ENCODE data around the gene SLC2A11. TPM values are rescaled to one million over a fixed set of nuclear protein-coding genes. Genes with fewer than 3 reads are reported as not detected.

The SLC2A11 gene
- total RNA-seq, 1 donor = 7.9 TPM

DNA sequence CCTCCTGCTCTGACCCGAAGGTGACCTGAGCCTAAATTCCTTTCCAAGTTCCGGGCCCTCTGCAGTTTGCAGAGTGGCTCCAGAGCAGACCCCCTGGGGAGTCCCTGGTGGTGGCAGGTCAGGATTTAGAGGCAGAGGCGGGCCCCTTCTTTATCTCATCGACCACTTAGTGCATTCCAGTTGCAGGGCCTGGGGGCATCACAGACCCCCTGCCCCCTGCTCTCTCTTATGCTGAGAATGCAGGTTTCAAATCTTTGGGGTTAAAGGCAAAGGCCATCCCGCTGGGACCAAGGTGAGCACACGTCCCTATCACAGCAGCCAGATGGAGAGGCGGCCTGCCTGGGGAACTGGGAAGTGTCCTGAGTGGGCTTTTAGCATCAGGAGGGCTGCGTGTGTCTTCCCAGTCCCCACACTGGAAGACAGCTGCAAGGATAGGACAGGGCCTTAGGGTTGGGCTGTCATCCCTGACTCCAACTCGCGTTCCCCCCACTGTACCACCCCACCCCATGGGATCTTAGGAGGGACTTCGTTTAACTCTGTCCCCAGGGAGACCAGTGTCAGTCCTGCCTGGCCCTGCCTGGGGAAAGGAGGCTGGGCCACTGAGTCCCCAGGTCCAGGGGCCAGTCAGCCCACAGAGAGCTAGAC is 30.2 kb upstream of the SLC2A11 start:
- H3K9me3 ChIP-seq (ENCODE audit: low read depth, low read length) = no peaks in the 10 kb centered on the region
- H3K4me3 ChIP-seq (ENCODE audit: low read length) = no peak overlapping the region
- H3K4me1 ChIP-seq (ENCODE audit: insufficient read depth, low read length) = no peaks in the 10 kb centered on the region
- H3K27me3 ChIP-seq (ENCODE audit: insufficient read depth, low read length) = no peaks in the 10 kb centered on the region

DNA sequence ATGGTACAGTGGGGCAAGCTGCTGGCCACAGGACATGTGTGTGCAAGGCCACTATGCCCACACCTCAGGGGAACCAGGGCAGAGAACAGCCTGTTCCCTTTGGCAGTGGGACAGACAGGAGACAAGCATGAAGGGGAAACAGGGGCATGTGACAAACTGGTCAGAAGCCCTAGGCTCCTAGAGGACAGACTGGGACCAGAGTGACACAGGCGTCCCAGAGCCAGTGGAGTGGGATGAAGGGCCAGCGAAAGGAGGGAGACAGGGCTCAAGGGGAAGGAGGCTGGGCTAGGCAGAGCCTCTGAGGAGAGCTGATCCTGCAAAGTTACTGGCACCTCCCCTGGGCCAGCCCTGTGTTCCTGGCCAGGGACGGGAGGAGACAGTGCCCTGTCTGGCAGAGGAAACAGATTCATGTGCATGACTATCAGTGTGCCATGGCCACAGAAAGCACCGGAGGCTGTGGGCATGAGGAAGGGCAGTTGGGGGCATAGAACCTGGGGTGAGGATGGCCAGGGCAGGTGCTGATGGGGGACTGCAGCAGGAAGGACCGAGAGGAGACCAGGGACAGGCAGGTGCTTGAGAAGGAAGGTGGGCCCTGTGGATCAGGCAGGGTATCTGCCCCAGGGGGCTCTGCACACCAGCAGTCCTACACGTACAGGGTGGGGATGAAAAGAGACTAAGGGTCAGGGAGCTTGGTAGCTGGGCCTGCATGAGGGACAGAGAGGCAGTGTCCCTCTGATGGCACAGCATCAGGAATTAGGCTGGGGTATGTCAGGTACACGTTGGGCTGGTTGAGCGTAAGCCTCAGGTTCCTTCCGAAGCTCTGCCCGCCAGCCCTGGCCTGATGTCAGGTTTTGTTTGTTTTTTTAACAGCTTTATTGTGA is 28.6 kb upstream of the SLC2A11 start:
- no peaks in the 10 kb centered on the region for H3K27me3 ChIP-seq (ENCODE audit: insufficient read depth, low read length)
- no peaks in the 10 kb centered on the region for H3K9me3 ChIP-seq (ENCODE audit: low read depth, low read length)
- H3K4me3 ChIP-seq (ENCODE audit: low read length) = no peak overlapping the region
- no peaks in the 10 kb centered on the region for H3K4me1 ChIP-seq (ENCODE audit: insufficient read depth, low read length)

DNA sequence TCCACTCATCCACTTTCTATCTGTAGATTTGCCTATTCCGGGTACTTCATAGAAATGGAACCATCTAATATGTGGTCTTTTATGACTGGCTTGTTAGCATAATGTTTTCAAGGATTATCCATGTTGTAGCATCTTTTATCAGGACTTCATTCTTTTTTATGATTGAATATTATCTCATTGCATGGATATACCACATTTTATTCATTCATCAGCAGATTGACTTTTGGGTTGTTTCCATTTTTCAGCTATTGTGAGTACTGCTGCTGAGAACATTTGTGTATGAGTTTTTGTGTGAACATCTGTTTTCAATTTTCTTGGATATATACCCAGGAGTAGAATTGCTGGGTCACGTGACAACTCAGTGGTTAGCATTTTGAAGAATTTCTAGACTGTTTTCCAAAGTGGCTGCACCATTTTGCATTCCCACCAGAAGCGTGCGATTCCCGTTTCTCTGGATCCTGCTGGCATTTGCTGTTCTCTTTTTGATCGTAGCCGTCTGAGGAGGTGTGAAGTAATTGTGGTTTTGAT is 27.8 kb upstream of the SLC2A11 start:
- H3K4me1 ChIP-seq (ENCODE audit: insufficient read depth, low read length) = no peaks in the 10 kb centered on the region

DNA sequence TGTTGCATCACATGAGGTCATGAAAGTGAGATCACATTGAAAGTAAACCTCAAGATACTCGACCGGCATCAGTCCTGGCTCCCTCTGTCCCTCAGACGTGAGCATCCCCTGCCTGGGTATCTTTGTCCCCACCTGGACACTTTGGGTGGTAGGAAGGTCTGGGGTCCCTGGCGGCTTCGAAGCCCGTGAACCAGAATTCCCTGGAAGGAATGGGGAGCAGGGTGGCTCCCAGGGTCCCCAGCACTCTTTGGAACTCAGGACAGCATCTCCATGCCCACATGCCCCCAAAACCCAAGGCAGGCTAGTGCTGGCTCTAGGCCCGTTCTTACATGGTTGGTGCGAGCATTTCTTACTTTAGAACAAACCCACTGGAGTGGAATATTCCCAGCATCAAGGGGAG is 26.4 kb upstream of the SLC2A11 start:
- H3K9me3 ChIP-seq (ENCODE audit: low read depth, low read length) = no peaks in the 10 kb centered on the region
- H3K4me3 ChIP-seq (ENCODE audit: low read length) = no peak overlapping the region
- no peaks in the 10 kb centered on the region for H3K4me1 ChIP-seq (ENCODE audit: insufficient read depth, low read length)
- no peaks in the 10 kb centered on the region for H3K27me3 ChIP-seq (ENCODE audit: insufficient read depth, low read length)

More for the DNA sequence above, 27.8 kb upstream of the SLC2A11 start:
- H3K27me3 ChIP-seq (ENCODE audit: insufficient read depth, low read length) = no peaks in the 10 kb centered on the region
- H3K4me3 ChIP-seq (ENCODE audit: low read length) = no peak overlapping the region
- H3K9me3 ChIP-seq (ENCODE audit: low read depth, low read length) = no peaks in the 10 kb centered on the region

DNA sequence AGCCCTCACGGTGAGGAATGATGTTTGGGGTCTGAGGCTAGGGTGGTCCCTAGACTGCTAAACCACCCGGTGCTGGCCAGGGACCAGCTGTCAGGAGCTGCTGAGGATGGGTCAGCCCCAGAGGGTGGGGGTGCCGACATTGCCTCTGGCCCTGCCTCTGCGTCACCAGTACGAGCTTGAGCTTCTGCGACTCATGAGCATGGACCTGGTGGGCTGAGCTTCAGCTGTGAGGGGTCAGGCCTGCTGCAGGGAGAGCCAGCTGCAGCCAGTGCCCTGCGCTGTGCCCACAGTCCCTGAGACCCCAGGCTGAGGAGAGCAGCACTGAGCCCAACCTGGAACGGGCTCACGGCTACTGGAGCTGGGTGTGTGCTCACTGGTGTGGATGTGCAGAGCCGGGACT is 25.9 kb upstream of the SLC2A11 start:
- H3K4me3 ChIP-seq (ENCODE audit: low read length) = no peak overlapping the region
- no peaks in the 10 kb centered on the region for H3K9me3 ChIP-seq (ENCODE audit: low read depth, low read length)
- H3K27me3 ChIP-seq (ENCODE audit: insufficient read depth, low read length) = no peaks in the 10 kb centered on the region
- H3K4me1 ChIP-seq (ENCODE audit: insufficient read depth, low read length) = no peaks in the 10 kb centered on the region

DNA sequence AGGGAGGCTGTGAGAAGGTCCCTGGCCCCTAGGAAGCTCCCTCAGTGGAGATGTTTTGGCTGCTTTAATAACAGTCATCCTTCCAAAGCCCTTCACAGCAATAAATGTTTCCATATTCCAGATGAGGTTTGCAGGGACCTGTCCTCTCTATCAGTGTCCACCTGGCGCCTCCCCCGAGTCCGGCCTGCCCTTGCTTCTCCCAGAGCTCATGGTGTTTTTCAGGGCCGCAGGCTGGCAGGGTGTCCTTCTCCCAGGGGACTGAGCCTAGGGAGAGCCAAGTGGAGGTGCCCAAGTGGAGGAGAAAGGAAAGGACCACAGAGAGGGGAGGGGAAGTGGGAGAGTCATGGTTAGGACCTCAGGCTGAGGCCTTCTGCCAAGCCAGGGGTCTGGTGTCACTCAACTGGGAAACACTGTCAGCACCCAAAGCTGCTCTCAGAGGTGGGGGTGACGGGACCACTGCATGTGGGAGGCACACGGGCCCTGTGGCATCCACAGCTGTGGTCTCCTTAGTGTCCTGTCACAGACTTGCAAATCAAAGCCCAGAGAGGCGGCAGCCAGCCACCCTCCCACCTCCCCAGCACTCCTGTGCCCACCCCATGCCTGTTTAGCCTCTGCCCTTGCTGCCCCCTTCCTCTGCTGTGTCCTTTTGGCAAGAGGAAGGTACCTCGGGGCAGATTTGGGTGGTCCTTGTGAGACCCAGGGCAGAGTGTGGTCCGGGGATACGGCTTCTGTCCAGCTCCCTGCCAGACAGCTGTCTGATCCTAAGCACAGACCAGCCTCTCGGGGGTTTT is 25.3 kb upstream of the SLC2A11 start:
- Histone ChIP-seq H3K9me3 (ENCODE audit: low read depth, low read length) (no peaks in the 10 kb centered on the region), H3K27me3 (ENCODE audit: insufficient read depth, low read length) (no peaks in the 10 kb centered on the region), H3K4me1 (ENCODE audit: insufficient read depth, low read length) (peaks cover 6% of the 10 kb centered on the region), H3K4me3 (ENCODE audit: low read length) (no peak overlapping the region)

DNA sequence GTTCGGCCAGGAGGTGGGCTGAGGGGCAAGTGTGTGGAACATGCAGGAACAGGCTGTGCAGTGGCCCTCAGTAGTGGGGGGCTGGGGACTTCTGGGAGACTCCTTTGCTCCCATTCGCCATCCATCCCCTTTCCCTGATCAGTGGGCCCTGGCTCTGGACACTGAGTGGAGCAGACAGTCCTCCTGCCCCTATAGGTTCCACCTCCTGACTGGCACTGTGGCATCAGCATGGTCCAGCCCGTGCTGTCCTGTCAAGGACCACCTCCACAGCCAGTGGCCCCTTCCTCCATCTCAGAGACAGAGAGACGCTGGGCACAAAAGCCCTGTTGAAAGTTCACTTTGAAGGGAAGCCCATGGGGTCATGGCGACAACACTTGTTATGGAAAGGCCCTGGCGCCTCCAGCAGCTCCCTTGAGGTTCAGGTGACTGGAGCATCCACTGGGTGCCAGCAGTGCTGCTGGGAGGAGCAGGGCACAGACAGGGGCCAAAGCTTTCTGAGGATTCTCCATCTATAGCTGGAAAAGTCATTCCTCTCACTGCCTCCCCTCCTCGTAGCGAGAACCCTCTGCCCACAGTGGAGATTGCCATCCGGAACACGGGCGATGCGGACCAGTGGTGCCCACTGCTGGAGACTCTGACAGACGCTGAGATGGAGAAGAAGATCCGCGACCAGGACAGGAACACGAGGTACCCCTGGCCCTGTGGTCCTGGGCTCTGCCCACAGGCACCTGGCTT is 24.5 kb upstream of the SLC2A11 start:
- no peaks in the 10 kb centered on the region for H3K9me3 ChIP-seq (ENCODE audit: low read depth, low read length)
- H3K4me1 ChIP-seq (ENCODE audit: insufficient read depth, low read length) = peaks cover 14% of the 10 kb centered on the region
- H3K4me3 ChIP-seq (ENCODE audit: low read length) = no peak overlapping the region
- H3K27me3 ChIP-seq (ENCODE audit: insufficient read depth, low read length) = no peaks in the 10 kb centered on the region

DNA sequence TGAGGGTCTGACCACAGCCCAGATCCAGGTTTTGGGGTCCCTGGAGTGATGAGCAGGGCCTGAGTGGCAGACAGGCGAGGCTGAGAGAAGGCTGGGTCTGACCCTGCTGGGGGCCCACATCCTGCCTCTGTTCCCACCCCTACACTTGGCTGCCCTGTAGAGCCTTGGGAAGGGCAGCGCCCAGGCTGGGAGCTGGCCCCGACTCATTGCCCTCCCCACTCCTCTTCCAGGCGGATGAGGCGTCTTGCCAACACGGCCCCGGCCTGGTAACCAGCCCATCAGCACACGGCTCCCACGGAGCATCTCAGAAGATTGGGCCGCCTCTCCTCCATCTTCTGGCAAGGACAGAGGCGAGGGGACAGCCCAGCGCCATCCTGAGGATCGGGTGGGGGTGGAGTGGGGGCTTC is 23.8 kb upstream of the SLC2A11 start:
- H3K9me3 ChIP-seq (ENCODE audit: low read depth, low read length) = no peaks in the 10 kb centered on the region
- no peak overlapping the region for H3K4me3 ChIP-seq (ENCODE audit: low read length)
- H3K4me1 ChIP-seq (ENCODE audit: insufficient read depth, low read length) = peaks cover 16% of the 10 kb centered on the region
- no peaks in the 10 kb centered on the region for H3K27me3 ChIP-seq (ENCODE audit: insufficient read depth, low read length)

DNA sequence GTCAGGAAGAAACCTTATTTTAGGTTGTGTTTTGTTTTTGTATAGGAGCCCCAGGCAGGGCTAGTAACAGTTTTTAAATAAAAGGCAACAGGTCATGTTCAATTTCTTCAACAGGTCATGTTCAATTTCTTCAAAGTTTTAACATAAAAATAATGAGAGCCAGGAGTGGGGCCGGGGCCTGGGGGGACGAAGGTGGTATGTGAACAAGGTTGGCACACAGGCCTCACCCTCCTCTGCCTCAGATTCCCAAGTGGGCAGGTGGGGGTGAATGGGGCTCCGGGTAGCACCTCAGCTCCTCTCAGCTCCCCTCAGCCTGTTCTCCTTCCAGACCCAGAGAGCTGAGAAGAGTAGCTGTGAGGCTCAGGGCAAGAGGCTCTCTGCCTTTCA is 23.3 kb upstream of the SLC2A11 start:
- Histone ChIP-seq H3K9me3 (ENCODE audit: low read depth, low read length) (no peaks in the 10 kb centered on the region), H3K4me3 (ENCODE audit: low read length) (no peak overlapping the region), H3K27me3 (ENCODE audit: insufficient read depth, low read length) (no peaks in the 10 kb centered on the region), H3K4me1 (ENCODE audit: insufficient read depth, low read length) (peaks cover 18% of the 10 kb centered on the region)

DNA sequence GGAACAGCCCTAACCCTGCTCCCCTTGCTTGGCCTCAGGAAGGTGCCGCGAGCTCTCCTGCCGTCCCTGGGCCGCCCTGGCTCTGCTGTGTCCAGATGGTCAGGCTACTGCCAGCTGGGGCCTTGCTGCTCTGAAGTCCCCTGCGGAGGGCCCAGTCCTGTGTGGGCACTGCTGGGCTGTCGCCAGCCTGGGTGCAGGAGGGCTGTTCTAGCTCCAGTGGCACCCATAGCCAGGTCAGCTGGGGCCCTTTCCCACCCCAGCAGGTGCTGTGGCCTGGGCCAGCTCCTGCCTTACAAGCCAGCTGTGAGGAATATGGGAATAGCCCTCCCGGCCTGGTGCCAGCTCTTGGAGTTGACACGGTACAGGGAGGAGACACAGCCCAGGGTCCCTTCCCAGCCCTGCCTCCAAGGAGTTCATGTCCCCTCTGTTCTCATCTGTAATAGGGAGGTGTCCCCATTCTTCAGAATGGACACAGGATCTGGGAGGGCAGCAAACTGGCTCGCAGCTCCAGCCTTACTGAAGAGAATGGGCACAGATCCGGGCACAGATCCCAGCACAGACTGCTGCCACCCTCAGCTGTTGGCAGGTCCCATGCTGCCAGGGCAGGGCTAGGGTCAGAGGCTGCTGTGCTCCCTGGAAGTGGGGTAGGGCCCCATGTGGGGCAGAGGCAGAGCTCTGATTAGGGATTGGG is 22.7 kb upstream of the SLC2A11 start:
- no peaks in the 10 kb centered on the region for H3K9me3 ChIP-seq (ENCODE audit: low read depth, low read length)
- H3K4me1 ChIP-seq (ENCODE audit: insufficient read depth, low read length) = peaks cover 23% of the 10 kb centered on the region
- H3K4me3 ChIP-seq (ENCODE audit: low read length) = no peak overlapping the region
- no peaks in the 10 kb centered on the region for H3K27me3 ChIP-seq (ENCODE audit: insufficient read depth, low read length)

DNA sequence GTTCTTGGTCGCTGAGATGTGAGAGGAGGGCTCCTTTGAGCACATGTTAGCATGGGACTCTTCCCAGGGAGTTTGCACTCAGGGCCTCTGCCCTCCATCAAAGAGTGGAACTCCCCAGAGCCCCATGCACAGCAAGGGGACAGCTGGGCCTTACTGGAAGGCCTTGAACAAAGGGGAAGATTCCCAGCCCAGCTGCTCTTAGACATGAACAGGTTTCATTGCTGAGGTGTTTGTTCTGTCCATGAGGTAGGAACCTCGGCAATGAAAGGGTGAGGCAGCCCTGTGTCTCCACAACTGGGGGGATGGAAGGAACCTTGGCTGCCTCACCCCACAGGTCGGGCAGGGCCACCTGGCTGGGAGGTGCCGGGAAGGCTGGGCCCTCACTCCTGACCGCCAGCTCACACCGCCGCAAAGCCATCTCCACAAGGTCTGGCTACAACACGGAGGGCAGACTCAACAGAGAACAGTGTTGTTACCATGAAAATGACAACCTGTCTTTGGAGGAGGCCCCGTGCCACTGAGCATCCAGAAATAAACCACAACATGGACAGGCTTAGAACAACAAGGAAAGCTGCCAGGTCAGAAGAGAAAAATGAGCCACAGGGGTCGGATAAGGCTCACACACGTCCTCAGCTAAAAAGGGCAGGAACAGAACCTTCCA is 22.1 kb upstream of the SLC2A11 start:
- H3K9me3 ChIP-seq (ENCODE audit: low read depth, low read length) = no peaks in the 10 kb centered on the region
- peaks cover 23% of the 10 kb centered on the region for H3K4me1 ChIP-seq (ENCODE audit: insufficient read depth, low read length)
- H3K27me3 ChIP-seq (ENCODE audit: insufficient read depth, low read length) = no peaks in the 10 kb centered on the region
- no peak overlapping the region for H3K4me3 ChIP-seq (ENCODE audit: low read length)

DNA sequence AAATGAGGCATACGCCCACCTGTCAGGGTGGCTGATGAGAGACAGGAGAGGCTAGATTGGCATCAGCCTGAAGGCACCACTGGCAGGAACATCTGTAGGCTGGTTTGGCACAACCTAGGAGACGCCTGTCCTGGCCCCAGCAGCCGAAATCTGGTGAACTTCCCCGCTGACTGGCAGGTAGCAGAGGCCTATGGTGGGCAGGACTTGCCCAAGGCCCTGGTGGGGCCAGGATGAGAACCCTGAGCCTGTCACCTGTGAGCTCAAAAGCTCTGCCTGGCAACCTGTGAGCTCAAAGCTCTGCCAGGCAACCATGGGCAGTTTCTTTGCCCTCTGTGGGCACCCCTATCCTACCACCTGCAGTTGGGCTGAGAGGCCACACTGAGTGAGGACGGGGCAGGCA is 21.4 kb upstream of the SLC2A11 start:
- no peaks in the 10 kb centered on the region for H3K9me3 ChIP-seq (ENCODE audit: low read depth, low read length)
- peaks cover 23% of the 10 kb centered on the region for H3K4me1 ChIP-seq (ENCODE audit: insufficient read depth, low read length)
- H3K27me3 ChIP-seq (ENCODE audit: insufficient read depth, low read length) = no peaks in the 10 kb centered on the region
- H3K4me3 ChIP-seq (ENCODE audit: low read length) = no peak overlapping the region

DNA sequence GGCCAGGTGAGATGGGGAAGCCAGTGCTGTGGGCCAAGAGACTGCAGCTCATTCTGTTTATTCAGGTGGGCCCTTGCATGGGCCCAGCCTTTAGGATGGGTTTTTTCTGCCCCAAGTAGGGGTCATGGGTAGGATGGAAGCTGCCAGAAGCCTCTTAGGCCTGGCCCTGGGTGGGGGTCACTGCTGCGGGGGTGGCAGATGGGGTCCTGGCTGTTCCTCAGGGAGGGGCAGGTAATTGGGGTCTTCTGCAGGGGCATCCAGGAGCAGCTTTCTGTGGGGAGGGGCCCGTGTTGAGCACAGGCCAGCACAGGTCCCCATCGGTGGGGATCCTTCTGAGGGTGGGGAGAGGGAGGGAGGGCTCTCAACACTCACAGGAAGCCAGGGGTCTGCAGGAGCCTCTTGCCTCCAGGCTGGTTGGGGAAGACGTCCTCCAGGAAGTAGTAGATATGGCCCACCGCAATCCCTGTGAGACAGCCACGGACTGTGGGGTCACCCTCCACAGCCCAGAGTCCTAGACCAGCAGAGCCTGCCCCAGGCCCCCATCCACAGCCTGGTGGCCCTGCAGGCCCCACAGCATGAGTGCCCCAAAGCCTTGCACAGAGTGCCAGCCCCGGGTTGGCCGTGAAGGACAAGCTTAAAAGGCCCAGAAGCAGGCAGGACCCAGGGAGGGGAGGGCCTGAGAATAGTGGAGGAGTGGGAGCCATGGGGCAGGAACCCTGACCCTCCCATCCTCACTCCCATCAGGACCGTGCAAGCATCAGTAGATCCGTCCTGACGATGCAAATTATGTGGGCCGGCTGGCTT is 20.8 kb upstream of the SLC2A11 start:
- Histone ChIP-seq H3K27me3 (ENCODE audit: insufficient read depth, low read length) (no peaks in the 10 kb centered on the region), H3K4me1 (ENCODE audit: insufficient read depth, low read length) (peaks cover 23% of the 10 kb centered on the region), H3K9me3 (ENCODE audit: low read depth, low read length) (no peaks in the 10 kb centered on the region), H3K4me3 (ENCODE audit: low read length) (no peak overlapping the region)
